ENCODE data around the gene ZNF74. TPM values are rescaled to one million over a fixed set of nuclear protein-coding genes. Genes with fewer than 3 reads are reported as not detected.
"Not testable (repeated sequence)": the region's sequence is repeated elsewhere in the genome, so short reads cannot be mapped to it uniquely, and the experiment has no call there.

Gene ZNF74
- total RNA-seq, 1 donor from 2014 or later: 15.2 TPM

DNA sequence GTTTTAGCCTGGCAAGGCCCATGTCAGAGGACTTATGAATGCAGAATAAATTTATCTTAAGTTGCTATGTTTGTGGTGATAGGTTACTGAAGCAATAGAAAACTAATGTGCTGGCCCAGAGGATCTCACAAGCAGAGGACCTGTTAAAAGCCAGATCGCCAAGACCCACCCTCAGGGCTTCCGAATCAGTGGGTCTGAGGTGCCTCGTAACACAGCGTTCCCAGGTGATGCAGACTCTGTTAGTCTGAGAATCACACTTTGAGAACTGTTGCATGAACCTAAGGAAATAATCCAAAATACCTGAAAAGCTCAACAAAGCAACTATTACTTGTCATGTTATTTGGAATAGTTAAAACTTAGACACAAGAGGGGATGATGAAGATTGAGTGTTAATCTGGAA is 50.4 kb downstream of the ZNF74 start:
- H3K9me3 Mint-ChIP-seq: no peaks in the 10 kb centered on the region
- no peak overlapping the region for H3K27ac Mint-ChIP-seq
- DNase-seq (ENCODE audit: low spot score): no peak
- H3K4me3 Mint-ChIP-seq: no peak overlapping the region
- intact Hi-C loops (cut with micrococcal nuclease): no loop called here
- peaks cover 3% of the 10 kb centered on the region for H3K27me3 Mint-ChIP-seq (ENCODE audit: insufficient read depth)
- H3K4me1 Mint-ChIP-seq (ENCODE audit: low read depth): no peaks in the 10 kb centered on the region
- H3K36me3 Mint-ChIP-seq (ENCODE audit: low read depth): peaks cover 8% of the 10 kb centered on the region

DNA sequence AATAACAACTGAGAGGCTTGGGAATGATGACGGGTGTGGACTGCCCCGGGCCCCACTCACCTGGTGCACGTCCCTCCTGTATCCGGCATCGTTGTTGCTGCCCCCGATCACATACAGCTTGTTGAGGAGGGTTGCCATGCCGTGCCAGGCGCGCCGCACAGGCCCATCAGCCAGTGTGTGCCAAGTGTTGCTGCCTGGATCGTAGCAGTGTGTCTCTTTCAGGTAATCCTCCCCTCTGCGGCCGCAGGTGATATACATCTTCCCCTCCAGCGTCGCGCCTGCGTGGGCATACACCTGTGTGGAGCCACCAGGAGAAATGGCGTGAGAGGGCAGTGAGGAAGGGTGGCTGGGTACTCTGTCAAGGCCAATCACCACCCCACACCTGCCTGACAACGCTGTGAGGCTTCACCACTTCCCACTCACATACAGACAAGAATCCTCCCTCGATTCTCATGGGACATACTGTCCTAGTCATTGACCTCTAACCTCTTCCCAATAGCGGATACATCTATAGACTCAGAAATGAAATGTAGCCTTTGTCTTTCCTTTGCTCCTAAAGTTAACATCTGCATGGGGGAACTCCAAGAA is 52.5 kb downstream of the ZNF74 start:
- no peak for DNase-seq (ENCODE audit: low spot score)
- no peaks in the 10 kb centered on the region for H3K9me3 Mint-ChIP-seq
- intact Hi-C loops (cut with micrococcal nuclease): no loop called here
- no peak overlapping the region for H3K4me3 Mint-ChIP-seq
- no peak overlapping the region for H3K27ac Mint-ChIP-seq
- H3K27me3 Mint-ChIP-seq (ENCODE audit: insufficient read depth): no peaks in the 10 kb centered on the region
- peaks cover 10% of the 10 kb centered on the region for H3K36me3 Mint-ChIP-seq (ENCODE audit: low read depth)
- no peaks in the 10 kb centered on the region for H3K4me1 Mint-ChIP-seq (ENCODE audit: low read depth)

DNA sequence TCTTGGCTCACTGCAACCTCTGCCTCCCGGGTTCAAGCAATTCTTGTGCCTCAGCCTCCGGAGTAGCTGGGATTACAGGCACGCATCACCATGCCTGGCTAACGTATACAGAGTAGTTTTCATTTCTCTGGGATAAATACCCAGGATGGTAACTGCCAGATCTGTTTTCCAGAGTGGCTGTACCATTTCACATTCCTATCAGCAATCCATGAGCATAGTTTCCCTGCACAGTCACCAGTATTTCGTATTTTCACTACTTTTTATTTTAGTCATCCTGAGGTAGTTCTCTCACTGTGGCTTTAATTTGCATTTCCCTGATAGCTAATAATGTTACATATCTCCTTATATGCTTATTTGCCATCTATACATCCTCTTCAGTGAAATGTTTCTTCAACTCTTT is 54.7 kb downstream of the ZNF74 start:
- H3K27me3 Mint-ChIP-seq (ENCODE audit: insufficient read depth): no peaks in the 10 kb centered on the region
- H3K36me3 Mint-ChIP-seq (ENCODE audit: low read depth): peaks cover 6% of the 10 kb centered on the region
- intact Hi-C loops (cut with micrococcal nuclease): no loop called here
- H3K4me3 Mint-ChIP-seq: no peak overlapping the region
- no peaks in the 10 kb centered on the region for H3K4me1 Mint-ChIP-seq (ENCODE audit: low read depth)
- no peak for DNase-seq (ENCODE audit: low spot score)
- H3K9me3 Mint-ChIP-seq: no peaks in the 10 kb centered on the region
- H3K27ac Mint-ChIP-seq: no peak overlapping the region

DNA sequence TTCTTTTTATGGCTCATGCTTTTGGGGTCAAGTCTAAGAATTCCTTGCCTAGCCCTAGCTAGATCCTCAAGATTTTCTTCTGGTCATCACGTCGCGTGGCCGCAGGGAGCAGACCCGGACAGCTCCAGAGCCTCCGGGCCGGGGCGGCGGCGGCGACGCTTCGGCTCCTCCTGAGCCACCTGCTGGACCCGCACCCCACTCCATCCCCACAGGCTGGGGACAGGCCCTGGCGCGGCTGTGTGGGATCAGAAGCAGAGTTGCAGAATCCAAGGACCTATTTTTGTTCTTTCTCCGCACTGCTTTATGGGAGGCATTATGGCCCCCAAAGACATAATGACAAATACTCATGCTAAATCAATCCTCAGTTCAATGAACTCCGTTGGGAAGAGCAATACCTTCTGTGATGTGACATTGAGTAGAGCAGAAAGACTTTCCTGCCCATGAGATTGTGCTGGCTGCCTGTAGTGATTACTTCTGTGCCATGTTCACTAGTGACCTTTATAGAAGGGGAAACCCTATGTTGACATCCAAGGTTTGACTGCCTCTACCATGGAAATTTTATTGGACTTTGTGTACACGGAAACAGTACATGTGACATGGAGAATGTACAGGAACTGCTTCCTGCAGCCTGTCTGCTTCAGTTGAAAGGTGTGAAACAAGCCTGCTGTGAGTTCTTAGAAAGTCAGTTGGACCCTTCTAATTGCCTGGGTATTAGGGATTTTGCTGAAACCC is 56.0 kb downstream of the ZNF74 start:
- no peak overlapping the region for H3K4me3 Mint-ChIP-seq
- H3K27ac Mint-ChIP-seq: no peak overlapping the region
- no peaks in the 10 kb centered on the region for H3K4me1 Mint-ChIP-seq (ENCODE audit: low read depth)
- peaks cover 3% of the 10 kb centered on the region for H3K36me3 Mint-ChIP-seq (ENCODE audit: low read depth)
- no peaks in the 10 kb centered on the region for H3K9me3 Mint-ChIP-seq
- intact Hi-C loops (cut with micrococcal nuclease): no loop called here
- no peaks in the 10 kb centered on the region for H3K27me3 Mint-ChIP-seq (ENCODE audit: insufficient read depth)
- DNase-seq (ENCODE audit: low spot score): no peak

DNA sequence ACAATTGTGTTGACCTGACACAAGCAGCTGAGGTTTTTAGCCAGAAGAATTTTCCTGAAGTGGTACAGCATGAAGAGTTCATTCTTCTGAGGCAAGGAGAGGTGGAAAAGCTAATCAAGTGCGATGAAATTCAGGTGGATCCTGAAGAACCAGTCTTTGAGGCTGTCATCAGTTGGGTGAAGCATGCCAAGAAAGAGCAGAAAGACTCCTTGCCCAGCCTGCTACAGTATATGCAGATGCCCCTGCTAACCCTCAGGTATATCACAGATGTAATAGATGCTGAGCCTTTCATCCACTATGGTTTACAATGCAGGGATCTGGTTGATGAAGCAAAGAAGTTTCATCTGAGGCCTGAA is 56.6 kb downstream of the ZNF74 start:
- Mint-ChIP-seq H3K9me3 (no peaks in the 10 kb centered on the region), H3K27ac (no peak overlapping the region), H3K27me3 (ENCODE audit: insufficient read depth) (peaks cover 3% of the 10 kb centered on the region), H3K4me3 (no peak overlapping the region), H3K4me1 (ENCODE audit: low read depth) (no peaks in the 10 kb centered on the region), H3K36me3 (ENCODE audit: low read depth) (peaks cover 7% of the 10 kb centered on the region)
- intact Hi-C loops (cut with micrococcal nuclease): no loop called here
- DNase-seq (ENCODE audit: low spot score): no peak

DNA sequence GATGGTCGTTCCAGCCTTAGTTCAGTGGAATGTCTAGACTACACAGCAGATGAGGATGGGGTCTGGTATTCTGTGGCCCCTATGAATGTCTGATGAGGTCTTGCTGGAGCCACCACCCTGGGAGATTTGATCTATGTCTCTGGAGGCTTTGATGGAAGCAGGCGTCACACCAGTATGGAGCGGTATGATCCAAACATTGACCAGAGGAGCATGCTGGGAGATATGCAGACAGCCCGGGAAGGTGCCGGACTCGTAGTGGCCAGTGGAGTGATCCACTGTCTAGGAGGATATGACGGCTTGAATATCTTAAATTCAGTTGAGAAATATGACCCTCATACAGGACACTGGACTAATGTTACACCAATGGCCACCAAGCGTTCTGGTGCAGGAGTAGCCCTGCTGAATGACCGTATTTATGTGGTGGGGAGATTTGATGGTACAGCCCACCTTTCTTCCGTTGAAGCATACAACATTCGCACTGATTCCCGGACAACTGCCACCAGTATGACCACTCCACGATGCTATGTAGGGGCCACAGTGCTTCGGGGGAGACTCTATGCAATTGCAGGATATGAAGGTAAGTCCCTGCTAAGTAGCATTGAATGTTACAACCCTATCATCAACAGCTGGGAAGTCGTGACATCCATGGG is 57.3 kb downstream of the ZNF74 start:
- H3K4me3 Mint-ChIP-seq; H3K4me1 Mint-ChIP-seq (ENCODE audit: low read depth); intact Hi-C loops (cut with micrococcal nuclease); H3K27me3 Mint-ChIP-seq (ENCODE audit: insufficient read depth); H3K27ac Mint-ChIP-seq; DNase-seq (ENCODE audit: low spot score); H3K9me3 Mint-ChIP-seq: not testable (repeated sequence)
- peaks cover 12% of the 10 kb centered on the region for H3K36me3 Mint-ChIP-seq (ENCODE audit: low read depth)

DNA sequence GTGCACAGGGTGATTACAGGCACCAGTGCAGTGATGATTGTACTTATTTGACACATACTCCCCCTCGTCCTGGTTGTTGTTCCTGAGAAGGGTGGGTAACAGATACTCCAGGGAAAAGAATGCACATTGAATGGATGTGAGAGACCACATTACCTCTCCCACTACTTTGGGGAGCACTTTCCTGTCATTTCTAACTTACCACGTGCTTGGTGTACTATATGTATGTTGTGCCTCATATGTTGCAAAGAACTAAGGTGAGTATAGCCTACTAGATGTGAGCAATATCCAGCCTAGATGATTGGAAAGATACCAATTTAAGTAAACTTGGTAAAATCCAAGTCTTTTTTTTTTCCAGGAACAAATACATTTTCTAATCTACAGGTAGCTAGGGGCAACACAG is 58.0 kb downstream of the ZNF74 start:
- Mint-ChIP-seq H3K4me3 (no peak overlapping the region), H3K27ac (no peak overlapping the region), H3K27me3 (ENCODE audit: insufficient read depth) (peaks cover 3% of the 10 kb centered on the region), H3K9me3 (no peaks in the 10 kb centered on the region), H3K36me3 (ENCODE audit: low read depth) (peaks cover 10% of the 10 kb centered on the region), H3K4me1 (ENCODE audit: low read depth) (peaks cover 13% of the 10 kb centered on the region)
- intact Hi-C loops (cut with micrococcal nuclease): no loop called here
- DNase-seq (ENCODE audit: low spot score): no peak

DNA sequence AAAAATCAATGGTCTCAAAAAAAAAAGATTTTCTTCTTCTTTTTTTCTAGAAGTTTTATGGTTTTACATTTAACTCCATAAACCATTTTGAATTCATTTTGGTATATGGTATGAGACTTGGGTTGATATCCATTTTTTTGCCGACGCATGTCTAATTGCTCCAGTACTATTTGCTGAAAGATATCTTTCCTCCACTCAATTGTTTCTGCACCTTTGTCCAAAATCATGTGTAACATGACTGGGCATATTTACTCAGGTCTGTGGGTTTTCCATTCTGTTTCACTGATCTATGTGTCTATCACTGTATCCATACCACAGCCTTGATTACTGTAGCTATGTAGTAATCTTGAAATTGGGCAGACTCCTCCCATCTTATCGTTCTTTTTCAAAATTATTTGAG is 59.3 kb downstream of the ZNF74 start:
- DNase-seq (ENCODE audit: low spot score): no peak
- Mint-ChIP-seq H3K4me3 (no peak overlapping the region), H3K9me3 (no peaks in the 10 kb centered on the region), H3K36me3 (ENCODE audit: low read depth) (peaks cover 10% of the 10 kb centered on the region), H3K27me3 (ENCODE audit: insufficient read depth) (peaks cover 3% of the 10 kb centered on the region), H3K4me1 (ENCODE audit: low read depth) (peaks cover 14% of the 10 kb centered on the region), H3K27ac (no peak overlapping the region)
- intact Hi-C loops (cut with micrococcal nuclease): no loop called here

DNA sequence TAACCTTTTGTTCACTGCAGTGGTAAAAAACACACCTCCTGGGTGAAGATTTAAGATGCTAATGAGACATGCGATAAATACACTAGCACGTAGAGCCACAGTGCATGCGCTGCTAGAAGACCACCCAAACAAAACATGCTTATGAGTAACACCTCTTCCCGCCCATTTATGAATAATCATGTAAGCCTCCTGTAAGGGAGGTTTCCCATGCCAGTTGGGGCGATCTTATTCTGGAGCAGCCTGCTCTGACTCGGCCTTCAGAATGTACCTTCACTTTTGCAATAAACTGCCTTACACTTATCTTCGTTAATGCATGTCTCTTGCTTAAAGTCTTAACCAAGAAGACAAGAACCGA is 61.7 kb downstream of the ZNF74 start:
- peaks cover 11% of the 10 kb centered on the region for H3K36me3 Mint-ChIP-seq (ENCODE audit: low read depth)
- no peak overlapping the region for H3K27ac Mint-ChIP-seq
- peaks cover 14% of the 10 kb centered on the region for H3K4me1 Mint-ChIP-seq (ENCODE audit: low read depth)
- no peak overlapping the region for H3K4me3 Mint-ChIP-seq
- DNase-seq (ENCODE audit: low spot score): no peak
- peaks cover 3% of the 10 kb centered on the region for H3K27me3 Mint-ChIP-seq (ENCODE audit: insufficient read depth)
- H3K9me3 Mint-ChIP-seq: no peaks in the 10 kb centered on the region
- intact Hi-C loops (cut with micrococcal nuclease): loop anchor here (1.0 kb wide), 5 partner anchors 20 to 298 kb away; no protein-coding TSS in a partner anchor

DNA sequence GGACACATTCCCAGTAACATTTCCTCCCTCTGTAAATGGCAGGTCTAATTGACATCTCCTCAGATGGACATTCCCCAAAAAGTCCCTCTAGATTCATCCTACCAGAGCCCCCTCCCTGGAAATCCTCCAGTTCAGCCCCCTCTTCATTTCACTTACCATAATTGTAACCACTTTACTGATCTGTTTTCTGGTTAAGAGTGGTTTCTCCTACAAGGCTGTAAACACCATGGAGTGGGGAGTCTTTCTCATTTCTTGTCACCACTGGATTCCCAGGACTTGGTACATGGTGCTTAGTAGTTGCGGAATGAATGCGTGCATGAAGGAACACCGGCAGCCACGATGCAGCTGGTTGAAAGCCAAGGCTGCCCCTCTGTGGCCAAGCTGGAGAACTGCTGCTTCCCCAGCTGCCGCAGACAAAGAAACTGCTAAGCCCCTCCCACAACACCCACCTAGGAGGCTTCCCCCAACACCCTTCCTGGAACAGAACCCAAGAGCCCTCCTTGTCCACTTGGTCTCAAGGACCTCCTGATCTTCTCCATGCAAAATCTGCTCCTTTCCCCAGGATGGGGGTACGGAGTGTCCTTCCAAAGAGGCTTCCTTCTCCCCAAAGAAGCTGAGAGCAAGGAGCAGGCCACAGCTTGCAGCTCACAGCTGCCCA is 62.2 kb downstream of the ZNF74 start:
- intact Hi-C loops (cut with micrococcal nuclease): loop anchor here (1.0 kb wide), 5 partner anchors 19 to 299 kb away; no protein-coding TSS in a partner anchor
- peak overlapping the region; percentile 40 for H3K27ac Mint-ChIP-seq
- no peaks in the 10 kb centered on the region for H3K9me3 Mint-ChIP-seq
- DNase-seq (ENCODE audit: low spot score): peak; percentile 66
- H3K4me3 Mint-ChIP-seq: no peak overlapping the region
- peaks cover 11% of the 10 kb centered on the region for H3K36me3 Mint-ChIP-seq (ENCODE audit: low read depth)
- peaks cover 14% of the 10 kb centered on the region for H3K4me1 Mint-ChIP-seq (ENCODE audit: low read depth)
- H3K27me3 Mint-ChIP-seq (ENCODE audit: insufficient read depth): peaks cover 3% of the 10 kb centered on the region

DNA sequence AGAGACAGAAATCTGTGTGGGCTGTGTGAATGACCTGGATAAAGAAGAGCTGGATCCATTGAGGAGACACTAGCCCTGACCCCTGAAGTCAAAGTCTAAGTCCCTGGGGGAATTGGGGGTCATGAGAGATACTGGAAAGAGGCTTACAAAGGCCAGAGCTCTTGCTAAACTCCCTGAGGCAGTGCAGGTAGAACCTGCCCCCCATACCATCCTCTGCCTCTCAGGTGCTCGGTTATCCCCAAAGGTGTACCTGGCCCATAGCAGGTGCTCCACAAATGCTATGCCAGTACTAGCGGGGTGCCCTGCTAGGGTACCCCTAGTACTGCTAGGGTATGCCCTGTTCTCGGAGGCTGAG is 62.7 kb downstream of the ZNF74 start:
- peaks cover 3% of the 10 kb centered on the region for H3K27me3 Mint-ChIP-seq (ENCODE audit: insufficient read depth)
- H3K4me3 Mint-ChIP-seq: no peak overlapping the region
- intact Hi-C loops (cut with micrococcal nuclease): loop anchor here (1.0 kb wide), 5 partner anchors 19 to 299 kb away; no protein-coding TSS in a partner anchor
- peaks cover 11% of the 10 kb centered on the region for H3K36me3 Mint-ChIP-seq (ENCODE audit: low read depth)
- H3K27ac Mint-ChIP-seq: peak overlapping the region; percentile 40
- H3K4me1 Mint-ChIP-seq (ENCODE audit: low read depth): peaks cover 14% of the 10 kb centered on the region
- no peaks in the 10 kb centered on the region for H3K9me3 Mint-ChIP-seq
- no peak for DNase-seq (ENCODE audit: low spot score)

DNA sequence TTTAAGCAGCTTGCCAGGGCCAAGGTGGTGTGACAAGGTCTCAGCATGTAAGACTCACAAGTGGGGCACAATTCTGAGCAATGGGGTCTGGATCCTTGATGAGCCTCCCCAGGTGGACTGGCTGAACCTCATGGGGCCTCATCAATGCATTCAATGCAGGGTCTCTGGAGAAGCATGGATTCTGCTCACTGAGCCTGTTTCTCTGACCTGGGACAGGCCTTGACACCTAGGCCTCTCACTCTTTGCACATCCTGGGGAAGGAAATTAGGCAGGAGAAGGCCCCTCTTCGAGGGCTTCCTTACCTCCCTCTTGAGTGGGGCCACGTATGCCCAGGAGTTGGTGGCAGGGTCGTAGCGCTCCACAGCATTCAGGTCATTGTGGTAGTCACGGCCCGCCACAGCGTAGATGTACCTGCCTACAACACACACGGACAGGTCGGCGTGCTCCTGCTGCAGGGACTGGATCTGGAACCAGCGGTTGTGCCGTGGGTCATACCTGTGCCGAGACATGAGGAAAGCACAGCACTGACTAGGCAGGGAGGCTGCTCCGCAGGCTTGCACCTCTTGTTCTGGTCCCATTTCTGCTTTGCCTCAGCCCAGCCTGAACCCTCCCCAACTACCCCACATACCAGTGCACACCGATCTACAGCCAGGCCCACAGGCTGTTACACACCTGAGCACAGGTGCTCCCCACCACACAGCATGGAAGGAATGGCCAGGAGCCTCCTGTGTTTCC is 63.7 kb downstream of the ZNF74 start:
- intact Hi-C loops (cut with micrococcal nuclease): no loop called here
- no peak for DNase-seq (ENCODE audit: low spot score)
- Mint-ChIP-seq H3K27me3 (ENCODE audit: insufficient read depth) (peaks cover 3% of the 10 kb centered on the region), H3K27ac (no peak overlapping the region), H3K4me1 (ENCODE audit: low read depth) (peaks cover 18% of the 10 kb centered on the region), H3K9me3 (no peaks in the 10 kb centered on the region), H3K36me3 (ENCODE audit: low read depth) (peaks cover 11% of the 10 kb centered on the region), H3K4me3 (no peak overlapping the region)
